PFSK-1 (cell line): ENCODE results near the gene GPBP1.

Source experiments
- FOXP2 ChIP-seq: optimal IDR thresholded peaks from 2 replicates; pipeline ENCODE3; 2011; ENCODE audit warnings: borderline replicate concordance, control low read depth, inconsistent platforms; ENCODE audit not compliant: insufficient read depth; ENCODE audit errors: extremely low read length, extremely low read depth
- POLR2AphosphoS5 ChIP-seq: IDR thresholded peaks from 2 replicates; pipeline ENCODE4 v1.6.1; 2012; ENCODE audit warnings: low read depth, mild to moderate bottlenecking, control low read depth, low read length, moderate library complexity
- SIN3A ChIP-seq: IDR thresholded peaks from 2 replicates; pipeline ENCODE4 v1.6.1; 2012; ENCODE audit warnings: mild to moderate bottlenecking, low read length, moderate library complexity, borderline replicate concordance; ENCODE audit not compliant: insufficient read depth
- TAF1 ChIP-seq: IDR thresholded peaks from 2 replicates; pipeline ENCODE4 v1.6.1; 2012; ENCODE audit warnings: low read length, control low read depth, borderline replicate concordance; ENCODE audit not compliant: insufficient read depth
- TF ChIP-seq, protein P1 (sequence below), 2 experiments: IDR thresholded peaks; 2 replicates each; pipeline versions ENCODE4 v1.6.1 to v1.8.0; 2011 to 2012; ENCODE audit warnings: low read depth in 2 of 2, low read length in 2 of 2, control low read depth in 1 of 2, inconsistent platforms in 1 of 2, mild to moderate bottlenecking in 1 of 2, moderate library complexity in 1 of 2; ENCODE audit not compliant: insufficient read depth in 1 of 2

The GPBP1 gene

GRCh38 chr5:57298985-57299491, 125.2 kb downstream of the GPBP1 start:
- TF ChIP-seq, protein P1, sequence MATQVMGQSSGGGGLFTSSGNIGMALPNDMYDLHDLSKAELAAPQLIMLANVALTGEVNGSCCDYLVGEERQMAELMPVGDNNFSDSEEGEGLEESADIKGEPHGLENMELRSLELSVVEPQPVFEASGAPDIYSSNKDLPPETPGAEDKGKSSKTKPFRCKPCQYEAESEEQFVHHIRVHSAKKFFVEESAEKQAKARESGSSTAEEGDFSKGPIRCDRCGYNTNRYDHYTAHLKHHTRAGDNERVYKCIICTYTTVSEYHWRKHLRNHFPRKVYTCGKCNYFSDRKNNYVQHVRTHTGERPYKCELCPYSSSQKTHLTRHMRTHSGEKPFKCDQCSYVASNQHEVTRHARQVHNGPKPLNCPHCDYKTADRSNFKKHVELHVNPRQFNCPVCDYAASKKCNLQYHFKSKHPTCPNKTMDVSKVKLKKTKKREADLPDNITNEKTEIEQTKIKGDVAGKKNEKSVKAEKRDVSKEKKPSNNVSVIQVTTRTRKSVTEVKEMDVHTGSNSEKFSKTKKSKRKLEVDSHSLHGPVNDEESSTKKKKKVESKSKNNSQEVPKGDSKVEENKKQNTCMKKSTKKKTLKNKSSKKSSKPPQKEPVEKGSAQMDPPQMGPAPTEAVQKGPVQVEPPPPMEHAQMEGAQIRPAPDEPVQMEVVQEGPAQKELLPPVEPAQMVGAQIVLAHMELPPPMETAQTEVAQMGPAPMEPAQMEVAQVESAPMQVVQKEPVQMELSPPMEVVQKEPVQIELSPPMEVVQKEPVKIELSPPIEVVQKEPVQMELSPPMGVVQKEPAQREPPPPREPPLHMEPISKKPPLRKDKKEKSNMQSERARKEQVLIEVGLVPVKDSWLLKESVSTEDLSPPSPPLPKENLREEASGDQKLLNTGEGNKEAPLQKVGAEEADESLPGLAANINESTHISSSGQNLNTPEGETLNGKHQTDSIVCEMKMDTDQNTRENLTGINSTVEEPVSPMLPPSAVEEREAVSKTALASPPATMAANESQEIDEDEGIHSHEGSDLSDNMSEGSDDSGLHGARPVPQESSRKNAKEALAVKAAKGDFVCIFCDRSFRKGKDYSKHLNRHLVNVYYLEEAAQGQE (IDR thresholded peaks at IDR 0.05; ENCODE audit: insufficient read depth in 1 of 2, low read depth in 2 of 2, low read length in 2 of 2): no peak
- TF ChIP-seq TAF1 (no peak), POLR2AphosphoS5 (no peak), SIN3A (no peak), FOXP2 (no peak)

GRCh38 chr5:57299986-57300385, 126.1 kb downstream of the GPBP1 start:
- TF ChIP-seq FOXP2 (no peak), TAF1 (no peak), SIN3A (no peak), POLR2AphosphoS5 (no peak)
- TF ChIP-seq, protein P1 (IDR thresholded peaks at IDR 0.05; ENCODE audit: insufficient read depth in 1 of 2, low read depth in 2 of 2, low read length in 2 of 2): no peak

GRCh38 chr5:57302164-57302563, 128.3 kb downstream of the GPBP1 start:
- TF ChIP-seq, protein P1 (IDR thresholded peaks at IDR 0.05; ENCODE audit: insufficient read depth in 1 of 2, low read depth in 2 of 2, low read length in 2 of 2): no peak
- TF ChIP-seq FOXP2 (no peak), POLR2AphosphoS5 (no peak), TAF1 (no peak), SIN3A (no peak)

DNA sequence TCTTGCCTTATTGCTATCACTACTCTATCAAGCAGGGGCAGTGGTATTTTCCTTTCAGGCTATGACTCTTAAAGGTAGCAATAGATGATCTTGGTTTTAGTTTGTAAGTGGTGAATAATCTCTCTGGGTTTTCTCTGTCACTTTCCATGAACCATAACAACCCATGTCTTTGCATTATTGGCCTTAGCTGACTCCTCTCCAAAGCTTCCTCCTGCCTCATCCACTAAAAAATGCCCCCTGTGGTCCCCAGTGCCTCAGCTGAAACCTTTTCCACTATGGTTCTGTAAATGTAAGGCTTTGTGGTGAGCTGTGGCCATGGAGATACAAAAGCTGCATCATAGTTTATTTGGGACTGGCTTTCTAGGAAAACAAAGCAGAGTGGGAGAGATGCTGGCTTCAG, 128.8 kb downstream of the GPBP1 start:
- TF ChIP-seq SIN3A: no peak
- no peak for TF ChIP-seq TAF1
- TF ChIP-seq, protein P1 (IDR thresholded peaks at IDR 0.05; ENCODE audit: insufficient read depth in 1 of 2, low read depth in 2 of 2, low read length in 2 of 2): no peak
- no peak for TF ChIP-seq FOXP2
- no peak for TF ChIP-seq POLR2AphosphoS5

- TF ChIP-seq FOXP2 (no peak), POLR2AphosphoS5 (no peak), TAF1 (no peak), SIN3A (no peak)
- TF ChIP-seq, protein P1 (IDR thresholded peaks at IDR 0.05; ENCODE audit: insufficient read depth in 1 of 2, low read depth in 2 of 2, low read length in 2 of 2): no peak
Measured at GRCh38 chr5:57303985-57304384, 130.1 kb downstream of the GPBP1 start.
